ENCODE data around the gene AUP1. TPM values are rescaled to one million over a fixed set of nuclear protein-coding genes. Genes with fewer than 3 reads are reported as not detected.

Gene AUP1
- total RNA-seq, 1 donor from 2014 or later: 50.0 TPM

DNA sequence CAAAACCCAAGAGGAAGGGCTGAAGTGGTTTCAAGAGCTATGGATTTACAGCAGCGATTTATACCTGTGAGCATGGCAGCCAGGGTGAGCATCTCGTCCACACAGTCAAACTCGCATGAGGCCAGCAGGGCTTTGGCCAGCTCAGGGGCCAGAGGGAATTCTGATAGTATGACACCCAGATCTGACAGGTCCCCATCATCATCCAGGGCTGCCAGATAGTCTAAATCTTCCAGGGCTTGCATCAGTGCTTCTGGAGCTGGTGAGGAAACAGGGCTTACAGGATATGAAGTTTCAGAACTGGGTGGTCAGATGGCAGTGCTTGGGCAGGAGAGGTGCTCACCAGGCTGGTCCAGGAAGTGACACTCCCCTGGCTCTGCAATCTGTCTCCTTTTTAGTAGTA is 7.0 kb downstream of the AUP1 start:
- peak; percentile 49 for DNase-seq (ENCODE audit: low spot score)
- intact Hi-C loops (cut with DNase I): loop anchor here (10.0 kb wide), 1 partner anchor 132 kb away; the partner anchor contains the start of gene SEMA4F

- intact Hi-C loops (cut with DNase I): no loop called here
- no peak for DNase-seq (ENCODE audit: low spot score)
Measured at GRCh38 chr2:74516650-74517049, 12.9 kb downstream of the AUP1 start.

DNA sequence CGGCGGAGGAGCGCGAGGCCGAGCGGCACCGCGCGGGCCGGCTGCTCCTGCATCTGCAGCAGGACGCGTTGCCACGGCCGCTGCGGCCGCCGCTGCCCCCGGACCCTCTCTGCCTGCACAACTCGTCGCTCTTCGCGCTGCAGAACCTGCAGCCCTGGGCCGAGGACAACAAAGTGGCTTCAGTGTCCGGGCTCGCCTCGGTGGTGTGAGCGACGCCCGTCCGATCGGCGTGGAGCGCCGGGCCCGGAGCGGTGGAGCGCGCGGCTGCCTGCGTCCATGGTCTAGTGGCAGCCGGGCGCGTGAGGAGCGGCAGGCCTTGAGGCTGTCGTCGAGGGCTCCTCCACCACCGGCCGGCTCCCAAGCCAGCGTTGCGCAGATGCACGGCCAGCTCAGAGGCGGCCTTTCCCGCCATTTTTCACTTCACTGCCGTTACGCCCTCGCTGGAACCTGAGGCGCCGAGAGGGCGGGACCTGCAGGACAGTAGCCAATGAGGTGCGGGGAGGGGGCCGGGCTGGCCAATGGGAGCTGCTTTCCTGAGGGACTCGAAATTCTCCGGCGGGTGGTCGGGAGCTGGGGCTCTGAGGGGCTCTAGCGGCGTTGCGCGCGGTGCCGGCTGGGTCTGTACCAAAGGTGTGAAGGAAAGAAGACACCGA is 13.4 kb downstream of the AUP1 start:
- DNase-seq (ENCODE audit: low spot score): peak; percentile 87
- intact Hi-C loops (cut with DNase I): no loop called here

DNA sequence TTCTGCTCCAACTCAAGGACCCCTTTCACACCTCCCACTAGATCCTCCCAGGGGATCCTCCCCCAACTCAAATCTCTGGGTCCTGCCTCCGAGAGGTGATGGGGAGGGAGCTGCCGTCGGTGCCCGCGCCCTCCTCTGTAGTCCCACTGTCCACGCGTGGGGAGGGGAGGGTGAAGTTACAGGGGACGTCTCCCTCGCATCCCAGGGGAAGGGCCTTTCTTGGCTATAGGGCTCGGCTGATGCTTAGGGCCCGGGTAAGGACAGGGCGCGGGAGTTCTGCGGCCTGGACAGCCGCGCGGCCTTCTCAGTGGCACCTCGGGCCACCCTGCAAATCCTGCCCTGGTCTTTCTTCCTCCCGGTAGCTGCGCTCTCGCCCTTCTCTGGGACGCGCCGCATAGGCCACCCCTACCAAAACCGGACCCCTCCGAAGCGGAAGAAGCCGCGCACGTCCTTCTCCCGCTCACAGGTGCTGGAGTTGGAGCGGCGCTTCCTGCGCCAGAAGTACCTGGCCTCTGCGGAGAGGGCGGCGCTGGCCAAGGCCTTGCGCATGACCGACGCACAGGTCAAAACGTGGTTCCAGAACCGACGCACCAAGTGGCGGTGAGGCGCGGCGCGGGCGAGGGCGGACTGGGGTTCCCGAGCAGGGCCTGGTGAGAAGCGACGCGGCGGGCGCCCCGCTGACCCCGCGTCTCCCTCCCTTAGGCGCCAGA is 14.1 kb downstream of the AUP1 start:
- DNase-seq (ENCODE audit: low spot score): no peak
- intact Hi-C loops (cut with DNase I): no loop called here

DNA sequence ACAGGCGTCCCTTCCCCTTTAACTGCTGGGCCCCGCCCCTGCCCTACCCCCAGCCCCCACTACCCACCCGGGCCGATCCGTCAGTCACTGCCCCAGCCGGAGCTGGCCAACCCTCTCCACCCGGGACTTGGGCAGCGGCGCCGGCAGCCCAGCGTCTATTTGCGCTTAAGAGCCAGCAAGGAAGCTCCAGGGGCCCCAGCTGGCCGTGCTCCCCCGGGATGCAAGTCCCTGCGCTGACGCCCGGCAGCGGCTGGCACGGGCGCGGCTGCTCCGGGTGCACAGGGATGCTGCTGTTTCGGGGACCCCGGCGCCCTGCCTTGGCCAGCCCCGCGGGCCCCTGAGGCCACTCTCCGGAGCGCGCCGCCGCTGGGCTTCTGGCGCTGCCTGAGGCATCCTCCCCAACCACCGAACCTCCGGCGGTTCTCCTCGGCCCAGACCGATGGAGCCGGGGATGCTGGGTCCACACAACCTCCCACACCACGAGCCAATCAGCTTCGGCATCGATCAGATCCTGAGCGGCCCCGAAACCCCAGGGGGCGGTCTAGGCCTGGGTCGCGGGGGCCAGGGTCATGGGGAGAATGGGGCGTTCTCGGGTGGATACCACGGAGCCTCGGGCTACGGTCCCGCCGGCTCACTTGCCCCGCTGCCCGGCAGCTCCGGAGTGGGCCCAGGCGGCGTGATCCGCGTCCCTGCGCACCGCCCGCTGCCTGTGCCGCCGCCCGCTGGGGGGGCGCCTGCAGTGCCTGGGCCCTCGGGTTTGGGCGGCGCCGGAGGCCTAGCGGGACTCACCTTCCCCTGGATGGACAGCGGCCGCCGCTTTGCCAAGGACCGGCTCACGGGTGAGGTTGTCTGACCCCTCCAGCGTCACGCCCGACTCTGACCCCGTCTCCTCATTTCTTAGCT is 14.9 kb downstream of the AUP1 start, which contains the start of gene TLX2:
Gene TLX2 (plus strand): TSS at position 83 of the 903 bp plus-strand sequence. CDS start 357 bp downstream, at position 440.
- intact Hi-C loops (cut with DNase I): no loop called here
- no peak for DNase-seq (ENCODE audit: low spot score)

GRCh38 chr2:74513605-74514367 is 15.7 kb downstream of the AUP1 start:
- no peak for DNase-seq (ENCODE audit: low spot score)
- intact Hi-C loops (cut with DNase I): no loop called here

DNA sequence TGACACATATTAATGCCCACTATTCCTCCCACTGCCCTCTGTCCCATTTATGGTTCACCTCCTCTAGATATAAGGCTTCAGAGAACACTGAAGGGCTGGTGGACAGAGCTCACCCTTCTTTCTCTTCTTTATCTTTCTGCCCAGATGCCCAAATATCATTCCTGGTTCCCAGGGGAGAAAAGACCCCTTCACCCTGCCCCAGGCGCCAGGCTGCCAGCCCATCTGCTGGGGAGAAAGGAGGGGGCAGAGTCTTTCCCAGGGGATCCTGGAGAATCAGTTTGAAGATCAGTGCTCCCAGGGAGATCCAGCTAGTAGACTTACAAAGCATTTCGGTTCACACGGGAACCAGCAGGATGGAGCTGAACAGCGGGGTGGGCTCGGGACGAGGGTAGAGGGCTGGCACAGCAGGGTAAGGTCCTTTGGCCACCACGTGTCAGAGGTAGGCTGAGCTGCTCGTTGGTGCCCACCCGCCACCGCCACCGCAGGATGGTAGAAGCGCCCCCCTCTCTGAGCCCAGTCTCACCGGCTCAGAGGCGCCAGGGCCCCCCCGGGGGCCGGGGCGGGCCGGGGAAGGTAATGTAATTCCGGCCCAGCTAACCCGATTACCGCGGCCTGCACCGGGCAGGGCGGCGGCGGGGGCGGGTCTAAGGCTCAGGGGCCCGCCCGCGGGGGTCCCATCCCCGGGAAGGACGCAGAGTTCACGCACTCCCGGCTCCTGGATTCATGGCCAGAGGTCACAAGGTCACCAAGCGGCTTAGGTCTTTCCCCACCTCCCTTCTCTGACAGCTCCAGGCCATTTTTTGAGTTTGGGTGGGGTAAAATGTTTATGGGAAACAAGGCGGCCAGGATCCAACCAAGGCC is 16.5 kb downstream of the AUP1 start:
- no peak for DNase-seq (ENCODE audit: low spot score)
- intact Hi-C loops (cut with DNase I): no loop called here

DNA sequence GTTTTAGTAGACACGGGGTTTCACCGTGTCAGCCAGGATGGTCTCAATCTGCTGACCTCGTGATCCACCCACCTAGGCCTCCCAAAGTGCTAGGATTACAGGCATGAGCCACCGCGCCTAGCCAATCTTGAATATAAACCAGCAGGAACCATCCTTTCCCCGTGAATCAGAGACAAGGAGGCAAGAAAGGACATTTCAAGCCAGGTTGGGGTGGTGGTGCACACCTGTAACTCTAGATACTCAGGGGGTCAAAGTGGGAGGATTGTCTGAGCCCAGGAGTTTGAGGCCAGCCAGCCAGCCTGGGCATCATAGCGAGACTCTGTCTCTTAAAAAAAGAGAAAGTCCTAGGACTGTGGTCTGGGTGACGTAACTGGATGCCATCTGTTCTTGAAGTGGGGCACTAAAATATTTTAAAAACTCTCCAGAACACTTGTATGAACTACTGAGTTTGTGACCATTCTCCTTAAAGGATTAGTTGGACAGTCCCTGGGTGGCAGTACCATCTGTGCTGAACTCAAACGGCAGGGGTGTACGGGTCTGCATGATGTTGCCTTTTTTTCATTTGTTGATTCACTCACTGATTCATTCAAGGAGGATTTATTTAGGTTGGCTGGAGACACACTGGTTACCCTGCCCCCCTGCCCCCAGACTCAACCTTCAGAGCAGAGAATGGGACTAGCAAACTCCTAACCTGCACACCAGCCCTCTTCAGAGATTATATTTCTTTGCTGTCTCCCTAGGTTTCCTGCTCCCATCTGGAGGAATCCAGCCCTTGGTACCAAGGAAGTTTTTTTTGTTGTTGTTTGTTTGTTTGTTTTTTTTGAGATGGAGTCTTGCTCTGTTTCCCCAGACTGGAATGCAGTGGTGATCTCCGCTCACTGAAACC is 18.2 kb downstream of the AUP1 start:
- DNase-seq (ENCODE audit: low spot score): no peak
- intact Hi-C loops (cut with DNase I): no loop called here

GRCh38 chr2:74510272-74510671 is 19.2 kb downstream of the AUP1 start:
- intact Hi-C loops (cut with DNase I): no loop called here
- no peak for DNase-seq (ENCODE audit: low spot score)

GRCh38 chr2:74507926-74508520 is 21.5 kb downstream of the AUP1 start:
- no peak for DNase-seq (ENCODE audit: low spot score)
- intact Hi-C loops (cut with DNase I): loop anchor here (1.0 kb wide), 1 partner anchor 21 kb away; the partner anchor contains the start of genes AUP1 and HTRA2

DNA sequence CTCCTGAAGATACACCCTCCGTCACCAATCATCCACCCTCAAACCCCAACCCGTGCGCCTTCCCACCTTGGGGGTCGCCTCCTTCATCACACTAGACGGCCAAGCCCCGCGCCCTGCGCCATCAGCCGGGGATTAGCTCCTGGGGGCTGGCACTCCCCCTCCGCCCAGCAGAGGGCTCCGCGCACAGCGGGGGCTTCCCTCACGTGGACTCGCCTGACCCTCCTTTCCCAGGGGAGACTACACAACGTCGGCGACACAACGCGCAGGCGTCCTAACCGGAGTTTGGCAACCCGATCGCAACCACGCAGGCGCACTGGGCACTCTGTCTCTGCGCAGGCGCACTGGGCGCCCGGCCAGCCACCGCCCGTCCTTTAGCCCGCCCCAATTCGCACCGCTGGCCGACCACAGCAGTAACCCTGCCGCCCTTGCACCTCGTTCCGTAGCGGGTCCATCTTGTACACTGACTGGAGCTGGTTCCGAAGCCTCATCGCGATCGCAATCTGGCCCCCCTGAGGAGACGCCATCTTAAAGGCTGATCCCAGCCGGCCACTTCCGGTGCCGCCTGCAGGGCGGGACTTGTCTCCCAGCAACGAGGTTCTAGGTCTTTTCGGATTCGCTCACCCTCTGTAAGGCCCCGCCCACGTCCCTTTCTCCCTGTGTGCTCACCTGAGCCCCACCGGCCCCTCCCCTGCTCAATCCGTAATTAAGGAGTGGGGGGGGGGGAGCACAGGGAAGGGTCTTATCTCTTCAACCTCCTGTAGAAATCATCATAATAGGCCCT is 22.2 kb downstream of the AUP1 start, which contains the start of gene PCGF1:
Gene PCGF1 (minus strand): TSS at position 551 of the 781 bp plus-strand sequence. CDS start 27 bp downstream, at position 524.
- DNase-seq (ENCODE audit: low spot score): peak; percentile 99
- intact Hi-C loops (cut with DNase I): loop anchor here (1.0 kb wide), 1 partner anchor 22 kb away; the partner anchor contains the start of genes AUP1 and HTRA2

DNA sequence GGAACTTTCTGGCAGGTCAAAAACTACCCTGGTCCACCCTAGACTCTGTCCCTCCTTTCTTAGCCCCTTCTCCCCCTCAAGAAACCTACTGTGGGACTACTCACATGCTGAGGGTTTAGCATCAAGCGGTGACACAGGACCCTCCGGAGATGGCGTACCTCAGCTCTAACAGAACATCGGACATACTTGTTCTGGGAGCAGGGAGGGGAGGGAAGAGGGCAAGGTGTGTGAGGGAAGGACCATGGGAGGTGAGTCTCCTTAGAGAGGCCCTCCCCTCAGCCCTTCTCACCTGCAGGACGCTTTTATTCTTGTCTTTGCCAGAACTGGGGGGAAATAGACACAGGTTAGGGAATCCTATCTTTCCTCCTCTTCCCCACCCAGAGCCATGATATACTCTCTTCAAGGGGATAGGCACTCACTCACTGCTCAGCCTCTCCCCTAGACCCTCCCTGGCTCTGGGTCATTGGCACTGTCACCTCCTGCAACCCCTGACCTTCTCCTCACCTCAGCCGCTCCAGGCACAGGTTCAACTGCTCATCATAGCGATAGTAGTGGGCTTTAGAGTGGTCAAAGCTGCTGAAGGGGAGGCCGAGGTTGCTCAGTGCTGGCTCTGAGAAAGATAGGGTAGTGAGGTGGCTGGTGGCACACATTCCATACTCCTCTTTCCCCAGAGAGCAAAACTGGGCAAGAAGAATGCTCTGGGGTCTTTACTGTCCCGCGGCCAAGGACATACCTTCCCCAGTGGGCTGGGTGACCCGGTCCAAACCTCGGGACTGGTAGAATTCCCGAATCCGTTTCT is 23.9 kb downstream of the AUP1 start:
- intact Hi-C loops (cut with DNase I): no loop called here
- DNase-seq (ENCODE audit: low spot score): no peak

DNA sequence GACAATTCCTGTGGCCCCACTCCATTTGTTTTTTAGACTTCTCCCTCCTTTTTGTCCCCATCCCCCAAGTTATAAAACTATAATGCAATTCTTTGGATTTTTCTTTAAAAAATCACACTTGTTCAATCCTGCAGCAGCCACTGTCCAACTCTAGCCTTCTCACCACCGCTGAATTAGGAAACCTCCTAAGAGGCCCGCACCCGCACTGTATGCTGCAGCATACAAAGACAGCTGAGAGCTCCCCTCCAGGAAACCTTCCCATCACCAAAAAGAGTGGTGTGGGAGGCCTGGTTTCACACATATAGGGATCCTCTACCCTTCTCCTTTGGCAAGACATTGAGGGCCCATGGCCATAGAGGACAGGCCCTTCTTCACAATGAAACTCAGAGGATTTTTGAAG is 24.9 kb downstream of the AUP1 start:
- no peak for DNase-seq (ENCODE audit: low spot score)
- intact Hi-C loops (cut with DNase I): loop anchor here (5.0 kb wide), 1 partner anchor 83 kb away; no protein-coding TSS in a partner anchor

GRCh38 chr2:74503506-74504475 is 25.7 kb downstream of the AUP1 start:
- intact Hi-C loops (cut with DNase I): loop anchor here (5.0 kb wide), 1 partner anchor 84 kb away; no protein-coding TSS in a partner anchor
- DNase-seq (ENCODE audit: low spot score): no peak
